HG02610 (cell line): ENCODE measurements around the gene MCOLN3.
"Not testable (repeated sequence)": the region's sequence is repeated elsewhere in the genome, so short reads cannot be mapped to it uniquely, and the experiment has no call there.

ENCODE experiments used
- ATAC-seq: cut with Tn5 transposase; IDR thresholded peaks from one replicate; pipeline ENCODE4 v1.9.1; 2021; ENCODE audit warnings: mild to moderate bottlenecking, moderate library complexity; ENCODE audit not compliant: unreplicated experiment

The MCOLN3 gene

DNA sequence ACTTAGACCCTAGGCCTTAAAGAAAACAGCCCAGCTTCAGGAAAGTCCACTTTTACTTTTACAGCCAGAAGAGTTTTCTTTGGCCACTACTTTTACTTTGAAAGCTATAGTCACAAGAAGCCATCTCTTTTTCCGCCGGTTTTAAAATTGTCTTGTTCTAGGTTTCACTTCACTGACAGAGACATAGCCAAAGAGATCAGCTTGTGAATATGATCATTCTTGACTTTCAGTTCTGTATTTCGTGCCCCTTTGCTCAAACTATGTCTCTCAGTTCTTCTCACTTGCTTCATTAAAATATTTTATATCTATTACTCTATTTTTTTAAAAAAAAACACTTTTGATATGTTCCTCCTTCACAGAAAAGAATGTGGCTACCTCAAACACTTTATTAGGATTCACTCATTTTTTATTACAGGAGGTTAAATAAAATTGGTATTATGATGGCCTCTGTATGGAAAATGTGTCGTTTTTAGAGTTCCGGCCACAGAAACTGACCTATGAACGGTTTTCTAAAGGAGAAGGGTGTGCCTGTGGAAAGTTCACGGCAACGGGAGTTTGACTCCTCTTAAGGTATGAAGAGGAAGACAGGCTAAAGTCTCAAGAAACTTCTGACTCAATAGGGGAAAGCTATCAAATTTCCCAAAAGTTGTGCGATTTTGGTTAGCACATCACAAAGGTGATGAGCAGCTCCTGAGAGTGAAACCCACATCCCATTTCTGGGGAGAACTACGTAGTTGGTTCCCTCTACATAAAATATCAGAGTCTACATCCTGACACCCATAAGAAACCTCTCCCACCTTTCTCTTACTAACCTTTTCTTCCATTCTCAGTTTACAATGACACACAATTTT lies 52.6 kb downstream of the MCOLN3 start:
- peak; percentile 26 for ATAC-seq

DNA sequence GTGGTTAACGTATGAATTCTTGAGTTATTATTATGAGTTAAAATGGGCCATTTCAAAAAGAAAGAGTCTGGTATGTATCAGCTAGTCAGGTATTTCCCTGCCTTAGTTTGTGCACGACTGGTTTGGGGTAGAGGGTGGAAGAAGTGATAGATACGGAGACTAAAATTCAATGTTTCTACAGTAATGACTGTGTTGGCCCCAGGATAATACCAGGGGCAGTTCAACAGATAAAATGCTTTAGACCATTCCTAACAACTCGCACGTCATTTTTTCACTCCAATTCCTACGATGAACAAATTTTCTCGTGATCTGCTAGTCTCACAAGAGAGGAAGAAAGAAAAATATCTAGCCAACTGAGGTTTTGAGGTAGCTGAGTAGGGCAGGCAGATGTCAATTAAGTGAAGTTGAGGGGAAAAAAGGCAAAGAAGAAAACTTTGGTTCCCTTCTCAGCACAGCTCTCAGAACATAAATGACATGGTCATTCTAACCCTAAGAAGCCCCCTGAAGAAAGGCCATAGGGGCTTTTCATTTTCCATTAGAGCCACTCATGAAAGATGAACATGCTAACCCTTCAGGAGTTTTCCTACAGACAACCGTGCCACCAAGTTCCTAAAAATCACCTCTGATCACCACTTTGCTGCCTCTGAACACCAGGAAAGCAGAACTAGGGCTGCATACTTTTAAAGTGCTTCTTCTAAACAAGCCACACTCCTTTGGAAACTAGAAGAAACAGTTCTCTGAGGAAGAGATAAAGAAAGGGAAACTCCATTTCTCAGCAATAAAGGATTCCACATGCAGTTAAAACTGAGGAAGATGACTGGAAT lies 57.0 kb downstream of the MCOLN3 start:
- peak; percentile 58 for ATAC-seq

DNA sequence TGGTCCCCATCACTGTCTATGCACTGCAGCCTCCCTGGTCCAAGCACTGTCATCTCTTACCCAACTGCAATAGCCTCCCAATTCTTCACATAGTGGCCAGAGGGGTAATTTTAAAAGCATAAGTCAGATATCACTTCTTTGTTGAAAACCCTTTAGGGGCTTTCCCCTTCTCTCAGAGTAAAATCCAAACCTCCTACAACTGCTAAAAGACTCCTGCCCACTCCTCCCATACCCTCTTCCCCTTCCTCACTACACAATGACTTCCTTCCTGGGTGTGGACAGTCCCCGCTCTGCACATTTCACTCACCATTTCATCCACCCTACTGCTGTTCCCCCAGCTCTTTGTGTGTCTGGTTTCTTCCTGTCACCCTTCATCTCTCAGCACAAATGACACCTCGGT lies 59.7 kb downstream of the MCOLN3 start:
- ATAC-seq = peak; percentile 76

DNA sequence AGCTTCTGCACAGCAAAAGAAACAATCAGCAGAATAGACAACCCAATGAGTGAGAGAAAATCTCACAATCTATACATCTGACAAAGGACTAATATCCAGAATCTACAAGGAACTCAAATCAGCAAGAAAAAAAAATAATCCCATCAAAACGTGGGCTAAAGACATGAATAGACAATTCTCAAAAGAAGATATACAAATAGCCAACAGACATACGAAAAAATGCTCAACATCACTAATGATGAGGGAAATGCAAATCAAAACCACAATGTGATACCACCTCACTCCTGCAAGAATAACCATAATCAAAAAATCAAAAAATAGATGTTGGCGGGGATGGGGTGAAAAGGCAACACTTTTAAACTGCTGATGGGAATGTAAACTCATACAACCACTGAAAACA lies 61.7 kb downstream of the MCOLN3 start:
- not testable (repeated sequence) for ATAC-seq

DNA sequence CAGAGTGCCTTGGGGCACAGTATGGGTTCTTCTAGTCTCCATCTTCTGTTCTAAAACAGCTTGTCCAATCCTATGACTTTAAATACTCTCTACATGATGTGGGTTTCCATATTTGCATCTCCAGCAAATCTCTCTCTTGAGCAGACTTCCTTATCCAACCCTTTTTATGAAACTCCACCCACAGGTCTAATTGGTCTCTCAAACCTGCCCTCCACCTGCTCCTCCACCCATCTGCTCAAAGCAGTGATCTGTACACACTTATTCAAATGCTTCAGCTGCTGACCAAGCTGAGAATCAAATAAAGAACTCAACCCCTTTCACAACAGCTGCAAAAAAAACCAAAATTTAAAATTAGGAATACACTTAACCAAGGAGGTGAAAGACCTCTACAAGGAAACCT lies 62.9 kb downstream of the MCOLN3 start:
- ATAC-seq = no peak

DNA sequence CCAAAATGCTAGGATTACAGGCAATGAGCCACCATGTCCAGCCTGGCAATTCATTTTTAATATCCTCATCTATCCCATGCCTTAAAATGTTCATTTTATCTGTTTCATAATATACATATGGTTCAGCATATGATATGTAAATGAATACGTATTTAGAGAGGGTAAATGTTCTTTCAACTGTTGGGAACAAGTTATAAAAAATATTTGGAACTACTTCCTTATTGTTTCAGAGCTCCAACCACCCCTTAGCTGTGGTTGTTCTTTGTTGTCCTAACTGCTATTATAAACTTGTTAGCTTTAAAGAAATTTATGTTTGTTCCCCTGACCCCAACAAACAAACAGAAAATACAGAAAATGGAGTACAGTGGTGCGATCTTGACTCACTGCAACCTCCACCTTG lies 65.9 kb downstream of the MCOLN3 start:
- ATAC-seq = no peak

DNA sequence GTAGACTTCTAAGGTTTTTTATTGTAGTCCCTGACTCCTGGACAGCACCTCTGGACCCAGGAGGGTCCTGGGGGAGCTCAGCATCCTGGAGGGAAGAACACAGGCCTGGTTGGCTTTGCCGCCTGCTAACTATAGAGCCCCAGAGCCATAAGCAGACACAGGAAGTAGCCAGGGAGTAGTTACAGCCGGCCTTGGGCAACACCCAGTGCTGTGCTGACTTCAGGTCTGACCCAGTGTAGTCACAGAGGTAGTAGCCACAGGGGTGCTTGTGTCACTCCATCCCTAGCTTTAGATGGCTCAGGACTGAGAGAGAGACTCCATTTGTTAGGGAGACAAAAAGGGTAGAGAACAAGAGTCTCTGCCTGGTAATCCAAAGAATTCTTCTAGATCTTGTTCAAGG lies 73.3 kb downstream of the MCOLN3 start:
- ATAC-seq = no peak

DNA sequence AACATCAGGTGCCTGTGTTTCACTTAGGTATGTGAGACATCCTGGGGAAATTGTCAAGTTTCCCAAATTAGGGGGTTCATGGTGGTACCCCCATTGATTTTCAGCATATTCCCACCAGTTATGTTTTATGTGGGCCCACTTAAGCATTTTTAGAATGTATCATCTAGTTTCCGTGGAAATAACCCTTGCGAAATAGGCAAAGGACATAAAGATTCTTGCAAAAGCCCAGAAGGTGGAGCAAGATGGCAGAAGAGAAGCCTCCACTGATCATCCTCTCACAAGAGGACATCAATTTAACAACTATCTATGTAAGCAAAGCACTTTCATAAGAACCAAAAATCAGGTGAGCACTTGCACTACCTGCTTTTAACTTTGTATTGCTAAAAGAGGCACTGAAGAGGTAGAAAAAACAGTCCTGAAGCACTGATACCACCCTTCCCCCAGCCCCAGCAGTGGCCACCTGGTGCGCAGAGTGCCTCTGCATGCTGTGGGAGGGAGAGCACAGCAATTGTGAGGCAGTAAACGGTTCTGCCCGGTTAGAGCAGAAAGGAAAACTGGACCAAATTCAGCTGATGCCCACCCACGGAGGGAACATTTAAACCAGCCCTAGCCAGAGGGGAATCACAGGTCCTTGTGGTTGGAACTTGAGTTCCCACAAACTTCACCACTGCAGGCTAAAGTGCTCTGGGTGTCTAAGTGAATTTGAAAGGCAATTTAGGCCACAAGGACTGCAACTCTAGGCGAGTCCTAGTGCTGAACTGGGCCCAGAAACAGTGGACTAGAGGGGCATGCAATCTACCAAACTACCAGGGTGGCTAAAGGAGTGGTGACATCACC lies 74.6 kb downstream of the MCOLN3 start:
- peak; percentile 38 for ATAC-seq

DNA sequence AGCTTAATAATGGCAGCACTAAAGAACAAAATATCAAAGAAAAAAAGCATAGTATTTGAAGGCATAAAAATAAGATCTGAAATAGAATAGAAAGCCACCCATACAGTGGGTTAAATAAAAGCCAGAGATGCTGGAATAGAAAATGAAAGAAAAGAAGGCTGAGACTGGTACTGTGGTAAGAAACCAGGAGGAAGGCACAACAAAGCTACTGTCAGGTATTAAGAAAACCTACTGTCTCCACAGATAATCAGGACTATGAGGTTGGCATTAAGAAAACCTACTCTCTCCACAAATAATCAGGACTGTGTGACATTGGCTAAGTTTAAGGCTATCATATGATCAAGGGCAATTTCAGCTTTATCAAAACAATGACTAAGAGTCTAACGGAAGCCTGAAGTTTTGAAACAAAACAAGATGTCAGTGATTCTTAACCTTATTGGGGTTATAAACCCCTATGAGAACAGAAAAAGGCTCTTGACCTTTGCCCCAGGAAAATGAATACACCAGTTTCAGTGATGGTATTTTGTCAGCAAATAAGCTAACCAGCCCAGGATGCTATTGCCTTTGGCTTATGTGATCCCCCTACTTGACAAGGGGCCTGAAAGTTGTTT lies 75.8 kb downstream of the MCOLN3 start:
- no peak for ATAC-seq

DNA sequence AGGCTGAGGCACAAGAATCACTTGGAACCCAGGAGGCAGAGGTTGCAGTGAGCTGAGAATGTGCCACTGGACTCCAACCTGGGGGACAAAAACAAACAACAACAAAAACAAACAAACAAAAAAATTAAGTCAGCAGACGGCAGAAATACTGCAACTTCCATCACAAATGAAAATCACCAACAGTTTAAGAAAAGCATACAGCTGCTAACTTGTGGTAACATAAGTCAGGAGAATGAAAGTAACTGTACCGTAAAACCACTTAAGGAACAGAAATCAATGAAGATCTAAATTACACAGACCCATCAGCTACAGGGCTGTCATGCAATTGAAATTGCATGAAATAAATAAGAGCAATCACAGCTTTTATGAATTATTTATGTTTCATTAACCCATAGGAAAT lies 76.3 kb downstream of the MCOLN3 start:
- peak; percentile 14 for ATAC-seq

DNA sequence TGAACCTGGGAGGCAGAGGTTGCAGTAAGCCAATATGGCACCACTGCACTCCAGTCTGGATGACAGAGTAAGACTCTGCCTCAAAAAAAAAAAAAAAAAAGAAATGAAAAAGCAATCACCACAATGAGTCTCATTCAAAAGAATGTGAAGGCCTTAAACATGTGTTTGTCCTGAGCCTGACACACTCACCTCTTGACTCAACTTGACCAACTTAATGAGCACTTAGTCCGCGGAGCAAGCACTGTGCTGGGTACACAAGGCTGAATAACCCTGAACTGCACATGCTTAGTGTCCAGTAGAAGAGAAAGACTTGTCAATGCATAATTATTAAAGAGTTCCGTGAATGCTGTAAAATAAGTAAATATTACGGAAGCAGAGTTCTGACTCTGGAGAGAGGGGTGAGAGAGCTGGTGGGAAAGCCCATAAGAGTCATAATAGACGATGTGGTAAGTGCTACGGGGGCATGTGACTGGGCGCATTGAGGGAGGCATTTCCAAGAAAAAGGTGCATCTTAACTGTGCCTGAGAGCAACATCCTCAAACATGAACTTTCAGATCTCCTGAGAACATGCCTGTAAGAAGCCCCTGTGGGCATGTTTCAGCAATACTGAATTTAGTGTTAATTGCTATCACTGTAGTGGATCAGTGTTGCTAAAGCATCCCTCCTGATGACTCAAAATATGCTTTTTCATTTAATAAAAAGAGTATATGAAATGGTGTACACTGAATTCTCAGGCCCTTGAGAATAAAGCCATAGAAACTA lies 78.6 kb downstream of the MCOLN3 start:
- peak; percentile 70 for ATAC-seq

DNA sequence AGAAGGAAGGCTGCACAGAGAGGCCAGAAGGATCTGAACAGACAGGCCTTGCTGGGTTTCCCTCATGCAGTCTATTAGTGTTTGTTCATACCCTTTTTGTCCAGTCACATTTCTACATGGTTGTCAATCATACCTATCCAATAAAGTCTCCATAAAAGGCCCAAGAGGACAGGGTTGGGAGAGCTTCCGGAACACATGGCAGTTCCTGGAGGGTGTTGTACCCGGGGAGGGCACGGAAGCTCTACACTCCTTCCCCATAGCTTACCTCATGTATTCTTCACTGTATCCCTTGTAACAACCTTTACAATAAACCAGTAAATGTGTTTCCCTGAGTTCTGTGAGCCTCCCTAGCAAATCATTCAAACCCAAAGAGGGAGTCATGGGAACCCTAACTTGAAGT lies 79.4 kb downstream of the MCOLN3 start:
- no peak for ATAC-seq

DNA sequence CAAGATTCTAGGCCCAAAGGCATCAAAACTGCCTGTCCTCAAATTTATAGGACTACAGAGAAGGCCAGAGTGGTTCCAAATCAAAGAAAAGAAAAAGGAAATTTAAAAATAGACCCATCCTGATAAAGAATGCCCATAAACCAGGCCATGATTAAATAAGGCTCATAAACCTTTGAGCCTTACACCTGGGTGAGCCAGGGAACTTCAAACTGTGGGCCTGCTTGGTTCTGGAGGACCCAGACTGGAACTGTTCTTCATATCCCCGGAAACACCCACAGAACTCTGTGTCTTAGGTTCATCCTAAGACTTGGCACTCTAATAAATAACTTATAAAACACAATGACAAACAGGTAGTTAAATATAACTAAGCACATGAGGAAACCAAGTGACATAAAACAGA lies 80.2 kb downstream of the MCOLN3 start:
- ATAC-seq = no peak
